CD14-positive monocyte (primary cell): Measurements from ENCODE around the gene GSPT1. TPM values are rescaled to one million over a fixed set of nuclear protein-coding genes. Genes with fewer than 3 reads are reported as not detected.
"Not testable (repeated sequence)": the region's sequence is repeated elsewhere in the genome, so short reads cannot be mapped to it uniquely, and the experiment has no call there.

Experiments used
- DNase-seq, 3 donors: peaks; one replicate each; pipeline ENCODE4 v3.0.0-alpha.2; 2011 to 2022
- H2AFZ ChIP-seq: 2 replicates; pipeline ENCODE4 v1.6.0; 2012; ENCODE audit warnings: mild to moderate bottlenecking, low read depth, low read length, inconsistent platforms; ENCODE audit not compliant: insufficient read depth, poor library complexity, severe bottlenecking
- H3K27ac ChIP-seq, 2 donors: 1 replicate in 1 of 2; 2 replicates in 1 of 2; pipeline ENCODE4 v1.5.1; 2012 to 2013; ENCODE audit warnings: low read length in 2 of 2, control low read depth in 1 of 2, inconsistent platforms in 1 of 2, low read depth in 1 of 2, mild to moderate bottlenecking in 1 of 2
- H3K27me3 ChIP-seq, 2 donors: one replicate each; pipeline versions ENCODE4 v1.6.0 to v1.6.1; 2011 to 2013; ENCODE audit warnings: low read length in 2 of 2; ENCODE audit not compliant: control insufficient read depth in 2 of 2, insufficient read depth in 2 of 2
- H3K36me3 ChIP-seq, 2 donors: replicated peaks in 1 of 2; 1 replicate in 1 of 2; 2 replicates in 1 of 2; pipeline versions ENCODE4 v1.5.1 to v1.6.1; 2012 to 2013; ENCODE audit warnings: low read length in 2 of 2, control low read depth in 1 of 2, inconsistent platforms in 1 of 2, mild to moderate bottlenecking in 1 of 2; ENCODE audit not compliant: insufficient read depth in 2 of 2, control insufficient read depth in 1 of 2
- H3K4me1 ChIP-seq, 2 donors: 1 replicate in 1 of 2; 2 replicates in 1 of 2; pipeline versions ENCODE4 v1.5.1 to v1.6.1; 2012 to 2013; ENCODE audit warnings: low read length in 2 of 2, control low read depth in 1 of 2, inconsistent platforms in 1 of 2, mild to moderate bottlenecking in 1 of 2, moderate library complexity in 1 of 2; ENCODE audit not compliant: insufficient read depth in 2 of 2, control insufficient read depth in 1 of 2
- H3K4me2 ChIP-seq: replicated peaks from 2 replicates; pipeline ENCODE3; 2012; ENCODE audit warnings: low read length, moderate library complexity, mild to moderate bottlenecking; ENCODE audit not compliant: poor library complexity, severe bottlenecking; ENCODE audit errors: extremely low read depth
- H3K4me3 ChIP-seq, 3 experiments: fragments of 200-600 bp in 1 of 3; sonication (generic) in 1 of 3; replicated peaks in 1 of 3; 1 replicate in 2 of 3; 2 replicates in 1 of 3; pipeline ENCODE4 v1.5.1; 2011 to 2013; ENCODE audit warnings: low read length in 3 of 3, mild to moderate bottlenecking in 3 of 3, control low read depth in 2 of 3, low read depth in 2 of 3, inconsistent platforms in 1 of 3, moderate library complexity in 1 of 3
- H3K79me2 ChIP-seq: 2 replicates; pipeline ENCODE4 v1.6.0; 2012; ENCODE audit warnings: mild to moderate bottlenecking, control low read depth, inconsistent platforms, low read length, moderate library complexity; ENCODE audit not compliant: insufficient read depth
- H3K9ac ChIP-seq: 2 replicates; pipeline ENCODE4 v1.6.0; 2017; ENCODE audit warnings: low read length, mild to moderate bottlenecking; ENCODE audit not compliant: insufficient read depth, poor library complexity, severe bottlenecking
- H3K9me3 ChIP-seq, 2 donors: replicated peaks in 1 of 2; 1 replicate in 1 of 2; 2 replicates in 1 of 2; pipeline versions ENCODE4 v1.5.1 to v1.6.1; 2012 to 2013; ENCODE audit warnings: low read length in 2 of 2, control low read depth in 1 of 2; ENCODE audit not compliant: control insufficient read depth in 1 of 2, insufficient read depth in 1 of 2
- H4K20me1 ChIP-seq: 2 replicates; pipeline ENCODE4 v1.6.0; 2012; ENCODE audit warnings: mild to moderate bottlenecking, low read length, control low read depth, moderate library complexity; ENCODE audit not compliant: insufficient read depth
- H3K27ac Mint-ChIP-seq, 7 donors: one replicate each; pipeline ENCODE4 v1.8.0; 2020; ENCODE audit warnings: mild to moderate bottlenecking in 7 of 7, mixed read lengths in 7 of 7, moderate library complexity in 6 of 7, inconsistent platforms in 2 of 7
- H3K27me3 Mint-ChIP-seq, 3 donors: one replicate each; pipeline ENCODE4 v1.8.0; 2021 to 2022; ENCODE audit warnings: low read depth in 3 of 3, mild to moderate bottlenecking in 3 of 3, mixed read lengths in 3 of 3, moderate library complexity in 3 of 3, inconsistent platforms in 1 of 3
- H3K36me3 Mint-ChIP-seq, 2 donors: one replicate each; pipeline ENCODE4 v1.8.0; 2020; ENCODE audit warnings: mixed read lengths in 2 of 2, inconsistent platforms in 1 of 2, mild to moderate bottlenecking in 1 of 2
- H3K4me1 Mint-ChIP-seq: one replicate; pipeline ENCODE4 v1.8.0; 2020; ENCODE audit warnings: mild to moderate bottlenecking, mixed read lengths
- H3K4me3 Mint-ChIP-seq, 2 donors: one replicate each; pipeline ENCODE4 v1.8.0; 2020; ENCODE audit warnings: mild to moderate bottlenecking in 2 of 2, mixed read lengths in 2 of 2, moderate library complexity in 1 of 2
- H3K9me3 Mint-ChIP-seq, 7 donors: one replicate each; pipeline ENCODE4 v1.8.0; 2020 to 2022; ENCODE audit warnings: mixed read lengths in 7 of 7, mild to moderate bottlenecking in 6 of 7, moderate library complexity in 6 of 7, inconsistent platforms in 2 of 7
- CTCF ChIP-seq: fragments of 200-600 bp; IDR thresholded peaks from one replicate; pipeline ENCODE4 v1.8.0; 2022; ENCODE audit warnings: antibody characterized with exemption, mild to moderate bottlenecking
- WGBS: methylation state at CpG from one replicate; pipeline ENCODE4 v1.1.5; 2013; ENCODE audit warnings: missing lambda C conversion rate; ENCODE audit not compliant: insufficient coverage; 5-methylcytosine and 5-hydroxymethylcytosine counted together
- intact Hi-C, 2 donors: fragments of 100-400 bp; cut with micrococcal nuclease; formaldehyde crosslinking; loops; one replicate each; pipeline versions ENCODE4 v1.15.0 to v1.15.1; 2023
- polyA plus RNA-seq, 3 donors: library from polyadenylated mRNA; depleted of rRNA in 1 of 3; unstranded in 2 of 3; stranded (reverse) in 1 of 3; fragments of 300-500 nt in 2 of 3; fragments of >200 nt in 1 of 3; fragmentation: Illumina TruSeq in 2 of 3; gene quantifications; 1 replicate in 2 of 3; 2 replicates in 1 of 3; pipeline ENCODE4 v1.2.3, GENCODE V29; 2012 to 2021

The GSPT1 gene
- polyA plus RNA-seq, 3 donors: 22.4 to 48.3 (median 47.9) TPM

GRCh38 chr16:11833951-11834695, 81.6 kb downstream of the GSPT1 start:
- Mint-ChIP-seq H3K4me3 (no peak overlapping the region), H3K4me1 (peaks cover 19% of the 10 kb centered on the region), H3K27me3 (peaks cover 0 to 2% (median 0%) of the 10 kb centered on the region in 3 donors), H3K9me3 (no peaks in the 10 kb centered on the region), H3K36me3 (peaks cover 31 to 35% of the 10 kb centered on the region in 2 donors), H3K27ac (peak overlapping the region in 1 of 7 donors; percentile 13)
- no CpG with 5 or more reads among the region's 6 CpGs for WGBS
- no peaks in the 10 kb centered on the region for H3K79me2 ChIP-seq
- peaks cover 13 to 18% of the 10 kb centered on the region in 2 donors for H3K4me1 ChIP-seq
- no peaks in the 10 kb centered on the region for H3K27me3 ChIP-seq
- DNase-seq: peak; percentile 18 to 47 (median 34)
- H3K4me3 ChIP-seq: no peak overlapping the region
- TF ChIP-seq CTCF: no peak
- H3K9me3 ChIP-seq: no peaks in the 10 kb centered on the region
- intact Hi-C loops: no loop called here
- no peak overlapping the region for H2AFZ ChIP-seq
- H4K20me1 ChIP-seq: no peaks in the 10 kb centered on the region
- no peak overlapping the region for H3K9ac ChIP-seq
- H3K4me2 ChIP-seq: peak overlapping the region; percentile 29
- peak overlapping the region in 1 of 2 donors; percentile 40 for H3K27ac ChIP-seq
- peaks cover 31 to 33% of the 10 kb centered on the region in 2 donors for H3K36me3 ChIP-seq

DNA sequence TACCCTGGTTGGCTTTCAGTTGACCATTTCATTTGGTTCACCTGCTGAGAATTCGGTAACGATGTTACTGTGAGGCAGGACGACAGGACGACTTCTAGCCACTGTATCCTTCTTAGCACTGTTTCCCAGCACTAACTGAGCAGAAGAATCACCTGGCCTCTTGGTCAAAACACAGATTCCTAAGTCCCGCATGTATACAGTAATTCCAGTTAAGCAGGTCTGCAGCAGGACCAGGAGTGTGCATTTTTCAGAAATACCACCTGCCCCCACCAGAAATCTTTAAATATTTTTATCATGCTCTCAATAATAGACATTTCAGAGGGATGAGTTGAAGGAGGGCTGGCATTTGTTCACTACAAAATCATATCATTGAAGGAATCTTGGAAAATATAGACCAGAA, 87.1 kb downstream of the GSPT1 start:
- no peak for DNase-seq
- Histone ChIP-seq H3K36me3 (no peaks in the 10 kb centered on the region), H3K4me2 (no peak overlapping the region), H3K9ac (no peak overlapping the region), H4K20me1 (no peaks in the 10 kb centered on the region), H2AFZ (no peak overlapping the region), H3K79me2 (no peaks in the 10 kb centered on the region), H3K4me3 (no peak overlapping the region), H3K4me1 (peaks cover 22 to 24% of the 10 kb centered on the region in 2 donors), H3K27ac (no peak overlapping the region), H3K27me3 (no peaks in the 10 kb centered on the region), H3K9me3 (no peaks in the 10 kb centered on the region)
- Mint-ChIP-seq H3K4me3 (no peak overlapping the region), H3K36me3 (no peaks in the 10 kb centered on the region), H3K9me3 (peaks cover 0 to 3% (median 0%) of the 10 kb centered on the region in 7 donors), H3K27me3 (peaks cover 0 to 4% (median 0%) of the 10 kb centered on the region in 3 donors), H3K27ac (no peak overlapping the region), H3K4me1 (peaks cover 18% of the 10 kb centered on the region)
- intact Hi-C loops: no loop called here
- no peak for TF ChIP-seq CTCF
- 94% methylated on average over 3 of the region's 5 CpGs for WGBS

GRCh38 chr16:11825520-11826165, 90.1 kb downstream of the GSPT1 start:
- WGBS: 93% methylated on average over 3 of the region's 13 CpGs
- H3K79me2 ChIP-seq, H3K9me3 Mint-ChIP-seq, H3K27ac ChIP-seq, H3K4me3 Mint-ChIP-seq, H2AFZ ChIP-seq, H3K27me3 Mint-ChIP-seq, H3K4me2 ChIP-seq, H3K9me3 ChIP-seq, H3K9ac ChIP-seq, H3K4me3 ChIP-seq, H4K20me1 ChIP-seq, H3K36me3 ChIP-seq, intact Hi-C loops, H3K27me3 ChIP-seq, DNase-seq, H3K36me3 Mint-ChIP-seq: not testable (repeated sequence)
- Mint-ChIP-seq H3K27ac (peak overlapping the region in 4 of 7 donors; percentile 41 to 76 (median 62)), H3K4me1 (peaks cover 29% of the 10 kb centered on the region)
- H3K4me1 ChIP-seq: peaks cover 42 to 51% of the 10 kb centered on the region in 2 donors
